K562 (cell line): ENCODE results near the gene MRGPRD. TPM values are rescaled to one million over a fixed set of nuclear protein-coding genes. Genes with fewer than 3 reads are reported as not detected.

Experiments
- ATAC-seq: fragments of 200-7000 bp; cut with Tn5 transposase; 3 replicates; pipeline ENCODE4 v1.9.1; 2020; ENCODE audit warnings: moderate library complexity
- BruUV-seq: library from RNA; stranded (reverse); fragments of 400-500 nt; replicated peaks from 2 replicates; lab custom pipeline; 2021; lab: Mats Ljungman, UMichigan
- CTCF ChIA-PET: fragments of 300-600 bp; formaldehyde crosslinking; extraction: SDS; loops from one replicate; lab custom pipeline; 2021; ENCODE audit warnings: low intra/inter-chr PET ratio; lab: Yijun Ruan, JAX
- POLR2A ChIA-PET: fragments of 300-600, 350-650 bp; sonication (Branson Sonifier 250); formaldehyde crosslinking; extraction: SDS; loops from one replicate; lab custom pipeline; 2021; ENCODE audit warnings: antibody characterized with exemption, inconsistent platforms; lab: Yijun Ruan, JAX
- DNase-seq, 4 experiments: peaks; one replicate each; pipeline versions ENCODE4 v3.0.0 to v3.0.0-alpha.2; 2011 to 2018; ENCODE audit warnings: low spot score in 3 of 4, mixed read lengths in 3 of 4; ENCODE audit errors: extremely low read depth in 1 of 4
- FAIRE-seq: peaks from 2 replicates; lab custom pipeline; 2011; peaks lifted over from hg19 to GRCh38; lab: Jason Lieb, UNC
- H2AFZ ChIP-seq: 2 replicates; pipeline ENCODE4 v1.6.0; 2011; ENCODE audit warnings: low read depth, low read length, control low read depth, inconsistent platforms
- H3K27ac ChIP-seq: fragments of 200-600 bp; 3 replicates; pipeline ENCODE4 v1.8.0; 2011; ENCODE audit warnings: low read depth, mild to moderate bottlenecking, control low read depth, inconsistent platforms, low read length, moderate library complexity, mixed read lengths; ENCODE audit errors: extremely low read depth
- H3K27me3 ChIP-seq, 2 experiments: fragments of 300-600 bp in 1 of 2; 2 replicates in 1 of 2; 3 replicates in 1 of 2; pipeline versions ENCODE4 v1.6.0 to v1.8.0; 2011; ENCODE audit warnings: inconsistent platforms in 2 of 2, low read length in 2 of 2, mild to moderate bottlenecking in 1 of 2, mixed read lengths in 1 of 2, moderate library complexity in 1 of 2; ENCODE audit not compliant: control insufficient read depth in 2 of 2, insufficient read depth in 2 of 2
- H3K36me3 ChIP-seq: fragments of 300-600 bp; 3 replicates; pipeline ENCODE4 v1.8.0; 2011; ENCODE audit warnings: mild to moderate bottlenecking, low read length, inconsistent platforms; ENCODE audit not compliant: control insufficient read depth, insufficient read depth
- H3K4me1 ChIP-seq, 2 experiments: fragments of 200-600 bp in 1 of 2; replicated peaks in 1 of 2; 2 replicates in 1 of 2; 3 replicates in 1 of 2; pipeline versions ENCODE4 v1.5.1 to v1.8.0; 2011; ENCODE audit warnings: inconsistent platforms in 2 of 2, low read length in 2 of 2, mild to moderate bottlenecking in 1 of 2, mixed read lengths in 1 of 2, moderate library complexity in 1 of 2; ENCODE audit not compliant: control insufficient read depth in 2 of 2, insufficient read depth in 2 of 2
- H3K4me2 ChIP-seq: 2 replicates; pipeline ENCODE4 v1.6.1; 2011; ENCODE audit warnings: low read length, control low read depth, inconsistent platforms, mixed read lengths; ENCODE audit not compliant: insufficient read depth
- H3K4me3 ChIP-seq: fragments of 200-600 bp; sonication (generic), shearing (Covaris generic); 2 replicates; pipeline ENCODE4 v1.5.1; 2016; ENCODE audit warnings: control low read depth, inconsistent platforms
- H3K79me2 ChIP-seq: fragments of 200-600 bp; 3 replicates; pipeline ENCODE4 v1.8.0; 2011; ENCODE audit warnings: low read length, inconsistent platforms; ENCODE audit not compliant: control insufficient read depth, insufficient read depth
- H3K9ac ChIP-seq, 2 experiments: 2 replicates each; pipeline versions ENCODE4 v1.6.0 to v1.6.1; 2011; ENCODE audit warnings: low read depth in 2 of 2, low read length in 2 of 2, control low read depth in 1 of 2, inconsistent platforms in 1 of 2, mild to moderate bottlenecking in 1 of 2, mixed read lengths in 1 of 2; ENCODE audit not compliant: insufficient read depth in 1 of 2
- H3K9me1 ChIP-seq: one replicate; pipeline ENCODE4 v1.6.0; 2011; ENCODE audit warnings: inconsistent platforms, mild to moderate bottlenecking, low read length, moderate library complexity; ENCODE audit not compliant: control insufficient read depth, insufficient read depth
- H3K9me3 ChIP-seq: replicated peaks from 2 replicates; pipeline ENCODE4 v1.5.1; 2011; ENCODE audit warnings: low read depth, low read length, inconsistent platforms; ENCODE audit not compliant: control insufficient read depth, insufficient read depth
- H4K20me1 ChIP-seq: replicated peaks from 2 replicates; pipeline ENCODE4 v1.6.1; 2011; ENCODE audit warnings: low read length, inconsistent platforms, mixed read lengths; ENCODE audit not compliant: control insufficient read depth, insufficient read depth
- JUND ChIP-seq, 2 experiments: IDR thresholded peaks; 2 replicates in 1 of 2; 3 replicates in 1 of 2; pipeline ENCODE4 v1.6.1; 2011; ENCODE audit warnings: borderline replicate concordance in 2 of 2, low read depth in 2 of 2, low read length in 2 of 2, improper control_type of control experiment in 1 of 2, missing biosample characterization in 1 of 2, missing genetic modification characterization in 1 of 2, missing genetic modification reagents in 1 of 2
- MAX ChIP-seq: sonication (generic); formaldehyde crosslinking; IDR thresholded peaks from 2 replicates; pipeline ENCODE4 v1.9.0; 2022; ENCODE audit warnings: mild to moderate bottlenecking, missing genetic modification reagents
- PREB ChIP-seq: sonication (generic); formaldehyde crosslinking; IDR thresholded peaks from 2 replicates; pipeline ENCODE4 v1.8.1; 2023; ENCODE audit warnings: mild to moderate bottlenecking, missing genetic modification reagents
- SIN3A ChIP-seq, 2 experiments: fragments of 150-350 bp in 1 of 2; IDR thresholded peaks; 2 replicates each; pipeline ENCODE4 v1.6.1; 2011 to 2016; ENCODE audit warnings: borderline replicate concordance in 2 of 2, low read depth in 2 of 2, low read length in 2 of 2, mild to moderate bottlenecking in 2 of 2, moderate library complexity in 2 of 2; ENCODE audit not compliant: control insufficient read depth in 1 of 2
- SP2 ChIP-seq: IDR thresholded peaks from 2 replicates; pipeline ENCODE4 v1.6.1; 2011; ENCODE audit warnings: mild to moderate bottlenecking, low read depth, low read length, moderate library complexity; ENCODE audit not compliant: poor library complexity, severe bottlenecking; ENCODE audit errors: extremely low read depth
- WGBS: fragments of 100-300 bp; shearing (Covaris generic); methylation state at CpG from one replicate; pipeline ENCODE4 v1.1.6; 2016; ENCODE audit warnings: low coverage, mixed read lengths; ENCODE audit not compliant: insufficient coverage; ENCODE audit errors: missing lambda C conversion rate; 5-methylcytosine and 5-hydroxymethylcytosine counted together
- in situ Hi-C: fragments of 300-500 bp; cut with MboI; formaldehyde crosslinking; loops from 4 replicates; pipeline ENCODE4 v1.15.0; 2018; ENCODE audit warnings: inconsistent platforms, mixed read lengths
- intact Hi-C: fragments of 100-400 bp; cut with micrococcal nuclease; formaldehyde crosslinking; loops from 2 replicates; pipeline ENCODE4 v1.14.2; 2022
- polyA plus RNA-seq, 8 experiments: library from polyadenylated mRNA; depleted of rRNA in 4 of 8; stranded (reverse) in 5 of 8; unstranded in 3 of 8; fragments of >200 nt; fragmentation: Nextera tagmentation in 2 of 8; fragmentation: Illumina TruSeq in 1 of 8; extraction: Ambion mirVana in 2 of 8; extraction: Trizol in 1 of 8; gene quantifications; 2 replicates each; pipeline versions ENCODE4 v1.2.1 to v1.2.3, GENCODE V29; 2011 to 2014; ENCODE audit warnings: inconsistent platforms in 1 of 8, missing spikeins in 1 of 8
- total RNA-seq, 7 experiments: library from RNA; depleted of rRNA in 6 of 7; stranded (reverse); fragments of >200 nt in 6 of 7; fragmentation: Illumina TruSeq in 2 of 7; extraction: Trizol in 2 of 7; gene quantifications; 2 replicates each; pipeline versions ENCODE4 v1.2.1 to v1.2.3, GENCODE V29; 2011 to 2021; ENCODE audit warnings: low replicate concordance in 1 of 7

The MRGPRD gene
- total and polyA plus RNA-seq, 9 of the 15 experiments (the other 6 are each of a cell fraction or from before 2014, with no cell fraction given), result not detected

- no peaks in the 10 kb centered on the region for H3K9me3 ChIP-seq
- no peak for DNase-seq
- no peak for TF ChIP-seq JUND (IDR thresholded peaks at IDR 0.05; ENCODE audit: borderline replicate concordance, low read depth, low read length)
- no peak for TF ChIP-seq JUND (tag; IDR thresholded peaks at IDR 0.05; ENCODE audit: borderline replicate concordance, low read depth, low read length)
- TF ChIP-seq, all 486 proteins: peak for 0
- Histone ChIP-seq H3K4me3 (no peak overlapping the region), H4K20me1 (0 out of 2 replicates have a peak, but pooled peaks cover 4% of the 10 kb centered on the region), H3K4me1 (peaks cover 0 to 7% of the 10 kb centered on the region in 2 experiments; a peak in 3 of 5 replicates), H3K27me3 (peaks cover 45 to 85% of the 10 kb centered on the region in 2 experiments), H3K9me1 (no peaks in the 10 kb centered on the region), H3K36me3 (no peaks in the 10 kb centered on the region), H3K79me2 (no peaks in the 10 kb centered on the region), H3K9ac (0 out of 4 replicates have a peak overlapping the region, but pooled peaks of 1 of the 2 experiments have one; percentile 26), H3K4me2 (no peak overlapping the region), H2AFZ (no peak overlapping the region), H3K27ac (no peak overlapping the region)
- CTCF ChIA-PET, result no interaction called here
- BruUV-seq, result no TSS peak
- FAIRE-seq, result no peak
- in situ Hi-C loops (no loop called here), intact Hi-C loops (no loop called here)
- ATAC-seq, result peak; percentile 42; the same call in 1 of the 3 replicates
- WGBS, result 5% methylated on average over 24 of the region's 28 CpGs
- POLR2A ChIA-PET, result interaction anchor here (0.6 kb wide), 1 partner anchor 41 kb away, joined by 3 read pairs; no protein-coding TSS in a partner anchor
These were observed 13.5 kb upstream of the MRGPRD start for GRCh38 chr11:68994161-68994893.

GRCh38 chr11:68993546-68993945, 12.8 kb upstream of the MRGPRD start:
- no peaks in the 10 kb centered on the region for H3K9me3 ChIP-seq
- H3K27me3 ChIP-seq, result peaks cover 43 to 77% of the 10 kb centered on the region in 2 experiments
- intact Hi-C loops, result no loop called here
- 0 out of 2 replicates have a peak, but pooled peaks cover 2% of the 10 kb centered on the region for H4K20me1 ChIP-seq
- no peak overlapping the region for H3K27ac ChIP-seq
- POLR2A ChIA-PET, result interaction anchor here (0.8 kb wide), 1 partner anchor 47 kb away, joined by 3 read pairs; no protein-coding TSS in a partner anchor
- H2AFZ ChIP-seq, result no peak overlapping the region
- H3K36me3 ChIP-seq, result no peaks in the 10 kb centered on the region
- H3K9me1 ChIP-seq, result no peaks in the 10 kb centered on the region
- no peak overlapping the region for H3K4me3 ChIP-seq
- DNase-seq (no peak), ATAC-seq (no peak), FAIRE-seq (no peak)
- 2% methylated on average over 7 of the region's 7 CpGs for WGBS
- CTCF ChIA-PET, result no interaction called here
- H3K79me2 ChIP-seq, result no peaks in the 10 kb centered on the region
- H3K9ac ChIP-seq, result no peak overlapping the region
- no TSS peak for BruUV-seq
- in situ Hi-C loops, result no loop called here
- H3K4me1 ChIP-seq, result peaks cover 0 to 7% of the 10 kb centered on the region in 2 experiments; a peak in 3 of 5 replicates
- H3K4me2 ChIP-seq, result no peak overlapping the region
- no peak for TF ChIP-seq SP2
- no peak for TF ChIP-seq MAX (CRISPR knock-in tag)
- no peak for TF ChIP-seq PREB (CRISPR knock-in tag)
- no peak for TF ChIP-seq SIN3A (IDR thresholded peaks at IDR 0.05; ENCODE audit: borderline replicate concordance in 2 of 2, control insufficient read depth in 1 of 2, low read depth in 2 of 2, low read length in 2 of 2)
